Measurements from ENCODE around the gene NPL.

GRCh38 chr1:182848736-182849135 is 59.2 kb downstream of the NPL start:
- TF ChIP-seq CTCF (IDR thresholded peaks at IDR 0.05; ENCODE audit: borderline replicate concordance, extremely low read depth, low read length, poor library complexity, severe bottlenecking) = no peak
- TF ChIP-seq EZH2 (IDR thresholded peaks at IDR 0.05; ENCODE audit: borderline replicate concordance, low read depth, low read length, severe bottlenecking) = no peak
